Stomach (tissue), 9 donors: Measurements from ENCODE around the gene TTC28. TPM values are rescaled to one million over a fixed set of nuclear protein-coding genes. Genes with fewer than 3 reads are reported as not detected.

Experiments
- DNase-seq, 2 donors: peaks; one replicate each; pipeline versions ENCODE4 v3.0.0 to v3.0.0-alpha.2; 2013 to 2019
- H3K27ac ChIP-seq, 5 donors: fragments of 200-600 bp in 4 of 5; sonication (generic) in 4 of 5; one replicate each; pipeline ENCODE4 v1.5.1; 2013 to 2019; ENCODE audit warnings: mild to moderate bottlenecking in 1 of 5, moderate library complexity in 1 of 5
- H3K27me3 ChIP-seq, 3 donors: fragments of 200-600 bp; sonication (generic); one replicate each; pipeline ENCODE4 v1.5.1; 2017 to 2019; ENCODE audit warnings: mixed run types in 1 of 3
- H3K36me3 ChIP-seq, 4 donors: fragments of 200-600 bp; sonication (generic); 1 replicate in 3 of 4; 2 replicates in 1 of 4; pipeline ENCODE4 v1.5.1; 2016 to 2019
- H3K4me1 ChIP-seq, 4 donors: fragments of 200-600 bp; sonication (generic); one replicate each; pipeline ENCODE4 v1.5.1; 2016 to 2019
- H3K4me3 ChIP-seq, 4 donors: fragments of 200-600 bp; sonication (generic) in 3 of 4; one replicate each; pipeline ENCODE4 v1.5.1; 2016 to 2019; ENCODE audit warnings: mild to moderate bottlenecking in 1 of 4
- H3K9me3 ChIP-seq, 4 donors: fragments of 200-600 bp; sonication (generic); one replicate each; pipeline ENCODE4 v1.5.1; 2016 to 2019
- CTCF ChIP-seq, 7 experiments: fragments of 450-650 bp in 4 of 7; fragments of 200-600 bp in 3 of 7; sonication (generic) in 3 of 7; IDR thresholded peaks; one replicate each; pipeline ENCODE4 v1.5.1; 2016 to 2019; ENCODE audit warnings: antibody characterized with exemption in 7 of 7, control low read depth in 2 of 7, mild to moderate bottlenecking in 1 of 7
- EP300 ChIP-seq: sonication (generic); formaldehyde crosslinking; IDR thresholded peaks from one replicate; pipeline ENCODE4 v1.6.1; 2017; ENCODE audit warnings: antibody characterized with exemption
- POLR2A ChIP-seq, 4 donors: fragments of 450-650 bp; IDR thresholded peaks; one replicate each; pipeline ENCODE4 v1.6.1; 2016; ENCODE audit warnings: antibody characterized with exemption in 4 of 4, control low read depth in 2 of 4, mild to moderate bottlenecking in 1 of 4, moderate library complexity in 1 of 4
- POLR2AphosphoS5 ChIP-seq, 3 donors: sonication (generic); formaldehyde crosslinking; IDR thresholded peaks; one replicate each; pipeline ENCODE4 v1.6.1; 2016; ENCODE audit warnings: antibody characterized with exemption in 3 of 3
- WGBS, 5 donors: extraction: QIAGEN DNeasy Blood & Tissue Kit in 3 of 5; methylation state at CpG; one replicate each; pipeline versions ENCODE4 v1.1.5 to v1.1.7; 2013 to 2018; 5-methylcytosine and 5-hydroxymethylcytosine counted together
- intact Hi-C: fragments of 100-400 bp; cut with DNase I; formaldehyde crosslinking; loops from one replicate; pipeline ENCODE4 v1.15.1; 2023; ENCODE audit warnings: low total_unique reads
- polyA plus RNA-seq, 3 donors: library from polyadenylated mRNA; stranded (reverse); fragments of 200-250 nt; gene quantifications; one replicate each; pipeline ENCODE4 v1.2.3, GENCODE V29; 2013
- total RNA-seq, 5 donors: library from RNA; depleted of rRNA; stranded (reverse); fragments of >200 nt; gene quantifications; one replicate each; pipeline versions ENCODE4 v1.1.0 to v1.2.3, GENCODE V29; 2014 to 2016
- donor health status: healthy with polysubstance abuse.
- donor health status: Bipolar disorder and iron deficiency.
- donor health status: healthy.

The TTC28 gene
- total and polyA plus RNA-seq, 8 donors, result 1.7 to 53.4 (median 24.6) TPM

DNA sequence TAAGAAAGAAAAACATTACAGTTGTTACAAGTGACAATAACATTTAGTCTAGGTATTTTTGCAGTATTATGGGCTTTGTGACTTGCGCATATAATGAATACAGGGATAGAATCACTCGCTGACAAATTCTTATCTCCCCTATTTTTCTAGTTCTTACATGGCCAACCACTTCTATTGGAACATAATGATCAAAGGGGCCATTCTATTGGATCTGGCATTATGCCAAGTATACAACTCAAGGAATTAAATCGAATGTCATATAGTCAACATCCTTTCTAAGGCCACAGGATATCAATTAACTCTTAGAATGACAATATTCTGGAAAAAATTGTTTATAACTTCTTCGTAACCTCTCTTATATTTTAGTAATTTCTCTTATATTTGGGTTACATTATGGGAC lies 272.0 kb downstream of the TTC28 start:
- intact Hi-C loops, result no loop called here
- TF ChIP-seq EP300 (no peak), CTCF (IDR thresholded peaks at IDR 0.05) (no peak), POLR2A (IDR thresholded peaks at IDR 0.05) (no peak), POLR2AphosphoS5 (IDR thresholded peaks at IDR 0.05) (no peak)
- 70 to 78% (median 74%) methylated on average over 4 of the region's 4 CpGs for WGBS, 5 donors
- DNase-seq, result no peak
- Histone ChIP-seq H3K4me1 (peaks cover 0 to 14% (median 0%) of the 10 kb centered on the region in 4 donors), H3K27ac (no peak overlapping the region), H3K27me3 (no peaks in the 10 kb centered on the region), H3K9me3 (no peaks in the 10 kb centered on the region), H3K36me3 (no peaks in the 10 kb centered on the region), H3K4me3 (no peak overlapping the region)

GRCh38 chr22:28406246-28406645 lies 273.4 kb downstream of the TTC28 start:
- peaks cover 0 to 14% (median 0%) of the 10 kb centered on the region in 4 donors for H3K4me1 ChIP-seq
- no peak overlapping the region for H3K27ac ChIP-seq
- 76 to 96% (median 95%) methylated on average over 3 of the region's 3 CpGs for WGBS, 5 donors
- H3K9me3 ChIP-seq, result no peaks in the 10 kb centered on the region
- no peaks in the 10 kb centered on the region for H3K36me3 ChIP-seq
- TF ChIP-seq EP300, result no peak
- TF ChIP-seq POLR2A (IDR thresholded peaks at IDR 0.05), result no peak
- no peak for TF ChIP-seq POLR2AphosphoS5 (IDR thresholded peaks at IDR 0.05)
- no peak for TF ChIP-seq CTCF (IDR thresholded peaks at IDR 0.05)
- no peak for DNase-seq
- no peak overlapping the region for H3K4me3 ChIP-seq
- H3K27me3 ChIP-seq, result no peaks in the 10 kb centered on the region
- intact Hi-C loops, result no loop called here

DNA sequence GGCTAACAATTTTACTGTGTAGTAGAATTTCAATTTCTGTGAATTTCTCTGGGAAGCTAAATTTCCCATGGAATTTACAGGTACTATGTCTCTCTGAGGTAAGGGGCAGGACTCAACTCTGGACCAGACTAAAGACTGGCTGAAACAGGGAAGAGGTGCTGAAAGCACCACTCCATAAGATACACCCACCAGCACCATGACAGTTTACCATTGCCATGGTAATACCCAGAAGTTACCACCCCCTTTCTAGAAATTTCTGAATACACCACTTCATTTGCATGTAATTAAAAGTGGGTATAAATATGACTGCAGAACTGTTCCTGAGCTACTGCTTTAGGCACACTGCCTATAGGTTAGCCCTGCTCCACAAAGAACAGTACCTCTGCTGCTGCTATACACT lies 274.1 kb downstream of the TTC28 start:
- DNase-seq, result no peak
- TF ChIP-seq POLR2AphosphoS5 (IDR thresholded peaks at IDR 0.05) (no peak), CTCF (IDR thresholded peaks at IDR 0.05) (no peak)
- Histone ChIP-seq H3K4me1 (peaks cover 0 to 13% (median 0%) of the 10 kb centered on the region in 4 donors), H3K27me3 (no peaks in the 10 kb centered on the region), H3K27ac (no peak overlapping the region), H3K9me3 (no peaks in the 10 kb centered on the region), H3K36me3 (no peaks in the 10 kb centered on the region), H3K4me3 (no peak overlapping the region)
- intact Hi-C loops, result no loop called here

GRCh38 chr22:28402539-28402938 lies 277.1 kb downstream of the TTC28 start:
- TF ChIP-seq EP300 (no peak), POLR2A (IDR thresholded peaks at IDR 0.05) (no peak), POLR2AphosphoS5 (IDR thresholded peaks at IDR 0.05) (no peak), CTCF (IDR thresholded peaks at IDR 0.05) (no peak)
- intact Hi-C loops, result no loop called here
- DNase-seq, result no peak
- H3K27me3 ChIP-seq, result no peaks in the 10 kb centered on the region
- H3K27ac ChIP-seq, result no peak overlapping the region
- peaks cover 0 to 15% (median 9%) of the 10 kb centered on the region in 4 donors for H3K4me1 ChIP-seq
- H3K9me3 ChIP-seq, result no peaks in the 10 kb centered on the region
- no peak overlapping the region for H3K4me3 ChIP-seq
- no peaks in the 10 kb centered on the region for H3K36me3 ChIP-seq
- WGBS, 5 donors, result 85 to 90% (median 89%) methylated on average over 5 of the region's 5 CpGs
